ENCODE measurements around the gene KCTD20.
"Not testable (repeated sequence)": the region's sequence is repeated elsewhere in the genome, so short reads cannot be mapped to it uniquely, and the experiment has no call there.

The KCTD20 gene

GRCh38 chr6:36445621-36446020, 2.8 kb downstream of the KCTD20 start:
- no peak for DNase-seq

GRCh38 chr6:36449173-36449572, 6.4 kb downstream of the KCTD20 start:
- not testable (repeated sequence) for DNase-seq

GRCh38 chr6:36452897-36453296, 10.1 kb downstream of the KCTD20 start:
- not testable (repeated sequence) for DNase-seq

- DNase-seq, result no peak
Measured at GRCh38 chr6:36455486-36456027, 12.8 kb downstream of the KCTD20 start.

GRCh38 chr6:36459501-36459900, 16.7 kb downstream of the KCTD20 start:
- no peak for DNase-seq

GRCh38 chr6:36460916-36461315, 18.1 kb downstream of the KCTD20 start:
- no peak for DNase-seq

GRCh38 chr6:36461646-36462045, 18.8 kb downstream of the KCTD20 start:
- no peak for DNase-seq

- DNase-seq, result no peak
Measured at GRCh38 chr6:36463676-36464075, 20.9 kb downstream of the KCTD20 start.

- DNase-seq, result no peak
Measured at GRCh38 chr6:36464233-36464632, 21.4 kb downstream of the KCTD20 start.

- no peak for DNase-seq
Measured at GRCh38 chr6:36467625-36468024, 24.8 kb downstream of the KCTD20 start.

- DNase-seq, result no peak
Measured at GRCh38 chr6:36469148-36469661, 26.4 kb downstream of the KCTD20 start.

- no peak for DNase-seq
Measured at GRCh38 chr6:36469946-36470345, 27.1 kb downstream of the KCTD20 start.

GRCh38 chr6:36478051-36478526, 35.3 kb downstream of the KCTD20 start:
- DNase-seq, result no peak

- DNase-seq, result no peak
Measured at GRCh38 chr6:36479256-36479655, 36.5 kb downstream of the KCTD20 start.

GRCh38 chr6:36483326-36483725, 40.5 kb downstream of the KCTD20 start:
- DNase-seq, result not testable (repeated sequence)

GRCh38 chr6:36484736-36485135, 41.9 kb downstream of the KCTD20 start:
- no peak for DNase-seq

GRCh38 chr6:36487698-36488097, 44.9 kb downstream of the KCTD20 start:
- no peak for DNase-seq

GRCh38 chr6:36488221-36488620, 45.4 kb downstream of the KCTD20 start:
- DNase-seq, result no peak

GRCh38 chr6:36489426-36489825, 46.6 kb downstream of the KCTD20 start:
- no peak for DNase-seq

- DNase-seq, result no peak
Measured at GRCh38 chr6:36491378-36491965, 48.7 kb downstream of the KCTD20 start.

- no peak for DNase-seq
Measured at GRCh38 chr6:36492092-36492491, 49.3 kb downstream of the KCTD20 start.

GRCh38 chr6:36492621-36493020, 49.8 kb downstream of the KCTD20 start:
- DNase-seq, result no peak

- no peak for DNase-seq
Measured at GRCh38 chr6:36493319-36493718, 50.5 kb downstream of the KCTD20 start.

GRCh38 chr6:36493859-36494258, 51.1 kb downstream of the KCTD20 start:
- DNase-seq, result no peak

GRCh38 chr6:36495086-36495485, 52.3 kb downstream of the KCTD20 start:
- DNase-seq, result no peak
